Stimulated activated CD4-positive, alpha-beta T cell treated with anti-CD3 and anti-CD28 coated beads, Interleukin-12 subunit alpha, Interleukin-12 subunit beta, amount 100 ng/mL, for 24 hours (primary cell): ENCODE results near the gene PSAPL1.

Experiments used
- DNase-seq, 2 experiments: peaks; one replicate each; pipeline ENCODE4 v3.0.0-alpha.2; 2020; ENCODE audit warnings: low read depth in 2 of 2

The PSAPL1 gene

GRCh38 chr4:7382634-7383014, 52.1 kb downstream of the PSAPL1 start:
- DNase-seq: no peak

- no peak for DNase-seq
Measured at GRCh38 chr4:7381890-7382633, 52.7 kb downstream of the PSAPL1 start.

GRCh38 chr4:7381221-7381889, 53.4 kb downstream of the PSAPL1 start:
- DNase-seq: no peak
